GM19467 (cell line): Measurements from ENCODE around the gene SNRPD2.
A peak's percentile ranks its signal among the peaks of the same experiment; 100 is the strongest.

Experiments
- ATAC-seq: cut with Tn5 transposase; IDR thresholded peaks from one replicate; pipeline ENCODE4 v1.9.1; 2021; ENCODE audit warnings: mild to moderate bottlenecking, moderate library complexity; ENCODE audit not compliant: unreplicated experiment

The SNRPD2 gene

DNA sequence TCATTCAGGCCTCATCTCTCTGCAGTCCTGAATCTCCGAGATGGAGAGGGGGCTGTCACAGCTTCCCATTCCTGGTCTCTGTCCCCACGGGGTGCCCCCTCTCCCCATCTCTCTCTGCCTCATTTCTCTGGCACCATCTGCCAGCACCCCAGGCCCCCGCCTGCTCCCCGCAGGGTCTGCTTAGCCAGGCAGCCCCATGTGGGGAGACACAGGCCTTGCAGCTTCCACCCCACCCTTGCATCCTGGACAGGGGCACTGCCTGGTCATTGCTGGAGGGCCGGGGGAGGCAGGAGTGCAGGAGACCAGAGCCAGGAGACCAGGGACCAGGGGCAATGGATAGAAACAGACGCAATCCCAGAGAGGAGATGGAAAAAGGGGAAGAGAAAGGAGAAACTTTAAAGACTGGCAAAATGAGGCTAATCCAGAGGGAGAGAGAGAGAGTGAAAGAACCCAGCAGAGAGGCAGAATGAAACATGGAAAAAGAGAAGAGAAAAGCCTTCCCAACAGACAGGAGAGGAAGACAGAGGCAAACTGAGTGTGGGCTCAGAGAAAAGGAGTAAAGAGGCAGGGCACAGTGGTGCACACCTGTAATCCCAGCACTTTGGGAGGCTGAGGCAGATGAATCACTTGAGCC is 32.5 kb downstream of the SNRPD2 start:
- ATAC-seq: no peak

DNA sequence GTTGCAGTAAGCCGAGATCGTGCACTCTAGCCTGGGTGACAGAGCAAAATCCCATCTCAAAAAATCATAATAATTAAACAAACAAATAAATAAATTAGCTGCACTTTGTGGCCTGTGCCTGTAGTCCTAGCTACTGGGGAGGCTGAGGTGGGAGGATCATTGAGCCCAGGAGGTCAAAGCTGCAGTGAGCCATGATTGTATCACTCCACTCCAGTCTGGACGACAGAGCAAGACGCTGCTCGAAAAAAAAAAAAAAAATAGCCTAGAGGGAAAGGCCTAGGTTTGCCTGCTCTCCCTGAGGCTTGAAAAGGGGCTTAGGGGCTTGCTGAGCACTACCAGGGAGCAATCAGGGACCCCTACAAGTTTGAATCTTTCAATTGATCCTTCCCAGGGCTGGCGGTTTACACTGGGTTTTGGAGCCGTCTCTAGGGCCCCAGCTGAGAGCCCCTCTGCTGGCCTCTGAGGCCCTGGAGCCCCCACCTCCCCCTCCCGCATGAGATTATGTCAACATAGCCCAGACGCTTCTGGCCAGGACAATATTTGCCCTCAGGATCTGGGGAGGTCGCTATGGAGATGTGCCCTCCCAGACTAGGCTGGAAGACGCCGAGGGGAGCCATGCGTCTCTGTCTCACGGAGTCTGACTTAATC is 34.1 kb downstream of the SNRPD2 start:
- no peak for ATAC-seq

DNA sequence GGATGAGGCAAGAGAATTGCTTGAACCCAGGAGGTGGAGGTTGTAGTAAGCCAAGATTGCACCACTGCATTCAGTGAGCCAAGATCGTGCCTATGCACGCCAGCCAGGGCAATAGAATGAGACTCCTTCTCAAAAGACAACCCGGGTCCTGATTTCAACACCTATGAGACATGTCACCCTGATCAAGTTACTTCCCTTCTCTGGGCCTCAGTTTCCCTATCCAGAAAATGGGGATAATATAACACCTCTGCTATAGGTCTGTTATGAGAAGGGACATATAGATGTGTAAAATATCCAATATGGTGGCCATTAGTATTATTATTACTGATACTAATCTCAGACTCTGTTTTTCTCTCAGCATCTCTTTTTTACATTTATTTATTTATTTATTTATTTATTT is 36.7 kb downstream of the SNRPD2 start:
- no peak for ATAC-seq

DNA sequence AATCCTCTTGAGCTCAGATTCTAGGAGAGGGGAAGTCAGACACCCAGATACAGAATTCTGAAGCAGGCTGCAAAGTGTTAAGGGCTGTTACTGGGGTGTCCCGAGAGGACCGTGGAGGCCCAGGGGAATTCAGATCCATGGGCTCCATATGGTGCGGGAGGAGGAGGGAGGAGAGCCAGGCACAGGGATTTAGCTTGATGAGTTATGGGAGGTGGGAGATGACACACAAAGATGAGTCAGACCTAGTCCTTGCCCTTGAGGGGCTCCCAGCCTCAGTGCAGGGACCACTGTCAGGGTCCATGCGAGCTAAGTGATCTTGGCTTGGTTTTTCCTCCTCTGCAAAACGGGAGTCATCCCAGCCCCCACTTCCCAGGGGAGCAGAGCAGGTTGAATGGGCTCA is 38.1 kb downstream of the SNRPD2 start:
- ATAC-seq: no peak

DNA sequence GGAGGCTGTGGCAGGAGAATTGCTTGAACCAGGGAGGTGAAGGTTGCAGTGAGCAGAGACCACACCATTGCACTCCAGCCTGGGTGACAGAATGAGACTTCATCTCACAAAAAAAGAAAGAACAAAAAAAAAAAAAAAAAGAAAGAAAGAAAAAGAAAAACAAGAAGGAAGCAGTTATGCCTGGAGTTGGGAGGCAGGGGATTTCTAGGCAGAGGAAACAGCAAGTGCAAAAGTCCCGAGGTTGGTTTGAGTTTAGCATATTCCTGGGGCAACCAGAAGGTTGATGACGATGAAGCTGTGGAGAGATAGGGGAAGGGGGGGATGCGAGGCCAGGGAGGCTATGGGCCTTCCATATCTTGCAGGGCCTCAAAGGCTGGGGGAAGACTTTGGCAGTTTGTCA is 41.0 kb downstream of the SNRPD2 start:
- ATAC-seq: no peak

DNA sequence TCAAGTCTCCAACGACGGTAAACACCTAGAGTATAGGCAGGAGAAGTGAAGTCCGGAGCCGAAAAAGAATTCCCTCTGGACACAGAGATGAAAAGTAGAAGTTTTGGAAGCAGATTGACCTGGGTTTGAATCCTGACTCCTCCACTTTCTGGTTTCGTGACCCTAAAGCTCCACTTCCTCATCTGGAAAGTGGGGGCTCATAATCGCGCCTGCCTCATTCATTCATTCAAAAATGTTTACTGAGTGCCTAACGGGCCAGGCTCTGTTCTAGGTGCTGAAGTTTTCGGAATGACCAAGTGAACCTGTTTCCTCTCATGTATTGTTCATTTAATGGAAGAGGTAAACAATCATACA is 45.4 kb downstream of the SNRPD2 start:
- ATAC-seq: no peak

DNA sequence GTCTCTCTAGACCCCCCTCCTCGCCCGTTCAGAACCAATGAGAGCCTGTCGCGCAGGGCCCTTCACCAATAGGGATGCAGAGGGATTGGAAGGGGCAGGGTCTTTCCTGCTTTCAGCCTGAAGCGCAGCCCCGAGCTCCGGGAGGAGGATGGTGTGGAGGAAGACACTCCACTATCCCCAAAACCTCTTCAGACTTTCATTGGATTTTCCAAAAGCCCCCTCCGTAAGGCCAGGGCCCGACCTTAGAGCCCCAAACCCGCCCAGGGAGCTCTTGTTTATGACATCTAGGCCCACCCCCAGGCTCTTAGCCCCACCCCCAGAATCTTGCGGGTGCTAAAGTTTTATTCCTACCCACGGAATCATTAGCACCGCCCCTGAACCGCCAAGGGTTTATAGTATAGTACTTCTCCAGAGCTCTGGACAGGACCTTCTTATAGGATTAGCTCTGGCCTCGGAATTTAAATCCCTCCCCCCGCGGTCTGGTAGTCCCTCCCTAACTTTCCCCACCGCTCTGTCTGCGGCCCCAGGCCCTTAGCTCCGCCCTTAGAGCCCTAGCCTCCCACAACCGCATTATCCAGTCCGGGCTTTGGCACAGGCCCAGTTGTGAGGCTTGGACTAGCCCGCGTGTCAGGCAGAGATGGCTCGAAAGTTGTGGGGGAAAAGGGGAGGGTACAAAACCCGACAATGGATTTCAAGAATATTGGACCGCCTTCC is 46.0 kb downstream of the SNRPD2 start:
- peak; percentile 27 for ATAC-seq

DNA sequence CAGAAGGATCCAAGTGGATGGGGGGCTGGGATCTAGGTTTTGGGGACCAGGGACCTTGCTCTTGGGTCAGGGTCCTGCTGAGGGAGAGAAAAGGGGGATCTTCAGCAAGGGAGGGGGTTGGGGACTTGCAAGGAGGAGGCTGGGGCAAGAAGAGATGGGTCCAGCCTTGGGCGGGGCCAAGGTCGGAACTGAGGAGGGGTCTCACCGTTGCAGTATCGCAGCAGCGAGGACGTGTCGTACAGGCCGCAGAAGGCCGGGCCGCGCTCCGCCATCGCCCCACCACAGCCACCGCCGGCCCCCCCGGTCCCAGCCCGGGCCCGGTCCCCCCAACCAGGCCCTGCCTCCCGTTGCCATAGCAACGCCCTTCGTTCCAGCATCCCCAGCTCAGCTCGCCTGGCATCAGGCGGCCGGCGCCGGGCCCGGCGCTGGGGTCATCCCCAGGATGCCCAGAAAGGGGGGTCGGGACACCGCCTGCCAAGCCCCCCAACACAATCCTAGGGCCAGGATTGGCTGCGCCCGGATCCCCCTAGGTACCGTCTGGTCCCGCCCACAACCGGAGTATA is 46.6 kb downstream of the SNRPD2 start:
- ATAC-seq: no peak

DNA sequence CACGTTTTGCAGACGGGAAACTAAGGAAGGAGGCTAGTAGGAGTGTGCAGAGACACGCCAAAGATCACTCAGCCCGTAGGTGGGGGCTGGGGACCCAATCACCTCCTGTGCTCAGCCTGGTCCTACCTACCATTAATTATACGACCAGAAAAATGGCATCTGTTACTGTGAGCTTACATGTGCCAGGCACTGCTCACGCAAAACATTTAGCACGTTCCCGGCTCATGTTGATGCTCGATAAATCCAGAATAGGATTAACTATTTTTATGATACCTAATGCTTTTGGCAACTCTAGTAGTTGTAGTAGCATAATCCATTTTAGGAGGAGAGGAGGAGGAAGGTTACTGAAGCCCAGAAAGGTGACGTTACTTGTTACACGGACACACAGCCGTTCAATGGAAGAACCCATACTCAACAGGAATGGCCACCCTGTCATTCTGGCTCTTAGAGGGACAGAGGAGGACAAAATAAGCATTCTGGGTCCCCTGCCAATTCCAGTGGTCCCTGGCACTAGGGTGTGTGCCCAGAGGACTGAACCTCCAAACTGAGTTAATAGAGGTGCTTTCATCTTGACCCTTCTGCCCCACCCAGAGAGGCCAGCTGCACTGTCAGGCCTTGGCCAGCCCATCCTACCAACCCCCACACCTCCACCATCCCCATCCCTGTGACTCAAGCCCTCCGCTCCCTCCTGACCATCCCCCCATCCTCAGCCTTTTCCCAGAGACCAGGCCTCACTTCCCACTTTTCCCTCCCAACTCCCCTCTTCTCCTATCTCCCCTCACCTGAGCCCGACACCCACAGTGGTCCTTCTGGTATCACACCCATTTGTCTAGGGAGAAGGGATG is 47.6 kb downstream of the SNRPD2 start:
- ATAC-seq: no peak

DNA sequence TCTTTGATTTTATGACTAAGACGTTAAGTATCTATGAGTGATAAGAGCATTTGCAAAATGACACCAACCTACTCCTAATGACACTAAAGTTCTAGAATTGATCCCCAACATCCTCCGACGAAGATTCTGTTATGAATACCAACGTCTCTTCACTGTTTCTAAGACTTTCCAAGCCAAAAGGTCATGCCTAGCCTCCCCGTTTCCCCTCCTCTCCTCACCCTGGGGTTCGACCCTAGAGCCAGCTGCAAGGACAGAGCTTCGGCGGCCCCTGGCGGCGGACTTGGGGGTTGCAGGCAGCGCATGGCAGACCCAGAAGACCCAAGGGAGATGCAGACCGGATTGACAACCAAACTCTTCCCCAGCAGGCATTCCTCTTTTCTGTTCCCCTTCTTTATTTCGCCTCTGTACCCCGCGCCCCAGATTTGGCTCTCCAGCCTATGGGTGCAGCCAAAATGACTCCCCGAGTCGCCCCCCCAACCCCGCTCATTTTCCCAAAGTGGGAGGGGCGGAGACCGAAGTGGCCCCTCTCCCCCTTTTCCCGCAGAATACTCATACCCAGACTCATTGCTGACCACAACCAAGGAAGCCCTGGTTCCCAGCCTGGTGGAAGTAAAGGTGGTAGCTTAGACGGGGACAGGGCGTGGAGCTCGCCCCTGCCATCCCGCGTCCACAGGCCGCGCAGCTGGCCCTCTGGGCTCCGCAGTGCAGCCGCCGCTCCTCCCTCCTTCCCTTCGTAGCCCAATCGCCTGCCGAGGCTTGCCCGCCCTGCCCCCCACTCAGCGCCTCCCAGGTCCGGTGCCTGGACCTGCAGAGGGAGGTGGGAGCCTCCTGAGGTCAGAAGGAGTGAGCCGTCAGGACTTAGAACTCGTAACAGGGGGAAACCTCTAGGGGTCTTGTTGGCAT is 48.5 kb downstream of the SNRPD2 start:
- ATAC-seq: peak; percentile 34

DNA sequence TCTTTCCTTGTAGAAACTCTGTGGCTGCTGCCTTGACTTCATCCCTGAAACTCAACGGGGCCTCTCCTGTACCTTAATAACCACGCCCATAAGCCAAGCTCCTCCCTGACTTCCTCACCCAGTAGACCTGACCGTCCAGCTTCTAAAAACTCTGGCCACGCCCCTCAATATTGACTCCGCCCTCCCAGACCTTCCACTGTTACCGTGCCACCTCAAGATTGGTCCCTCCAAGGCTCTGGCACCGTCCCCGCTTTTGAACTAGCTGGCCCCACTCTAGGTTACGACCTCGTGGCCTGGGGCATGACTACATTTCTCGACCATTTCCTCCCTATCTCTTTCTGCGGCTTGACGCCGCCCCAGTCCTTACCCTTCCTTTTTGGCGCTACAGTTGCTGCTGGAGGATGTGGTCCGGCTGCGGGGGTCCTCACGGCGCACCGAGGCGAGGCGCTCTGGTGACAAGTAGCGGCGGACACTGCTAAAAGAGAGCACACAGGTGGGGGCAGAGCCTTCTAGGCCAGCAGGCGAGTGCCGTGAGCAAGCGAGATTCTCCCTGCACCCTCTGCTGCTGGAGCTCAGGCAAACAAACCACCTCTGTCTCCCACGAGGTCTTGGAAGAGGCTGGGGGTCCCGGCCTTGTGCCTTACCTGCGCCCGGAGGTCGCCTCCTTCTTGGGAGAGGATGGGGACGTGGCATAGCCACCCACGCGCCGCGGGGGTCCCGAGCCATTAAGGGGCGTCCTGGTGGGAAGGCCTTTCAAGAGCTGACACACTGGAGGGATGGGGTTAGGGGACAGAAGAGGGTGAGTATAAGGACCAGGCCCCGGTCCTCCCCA is 50.3 kb downstream of the SNRPD2 start:
- ATAC-seq: peak; percentile 34

DNA sequence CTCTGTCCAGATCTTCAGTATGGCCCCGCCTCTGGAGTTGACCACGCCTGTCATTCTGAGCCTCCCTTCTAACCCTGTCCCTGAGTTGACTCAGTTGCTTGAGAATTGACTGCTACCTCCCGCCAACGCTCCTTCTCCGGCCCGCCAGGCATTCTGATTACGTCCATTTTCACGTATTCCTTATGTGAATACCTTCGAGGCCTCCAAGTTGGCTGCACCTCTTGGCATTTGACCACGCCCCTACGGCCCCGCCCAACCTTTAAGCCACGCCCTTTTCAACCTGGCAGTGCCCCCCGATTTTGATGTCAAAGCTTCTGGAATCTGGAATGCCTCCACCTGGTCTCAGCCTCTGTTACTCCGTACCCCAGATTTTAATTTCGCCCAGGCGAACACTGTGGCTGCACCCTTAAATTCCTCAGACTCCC is 50.9 kb downstream of the SNRPD2 start:
- ATAC-seq: no peak

DNA sequence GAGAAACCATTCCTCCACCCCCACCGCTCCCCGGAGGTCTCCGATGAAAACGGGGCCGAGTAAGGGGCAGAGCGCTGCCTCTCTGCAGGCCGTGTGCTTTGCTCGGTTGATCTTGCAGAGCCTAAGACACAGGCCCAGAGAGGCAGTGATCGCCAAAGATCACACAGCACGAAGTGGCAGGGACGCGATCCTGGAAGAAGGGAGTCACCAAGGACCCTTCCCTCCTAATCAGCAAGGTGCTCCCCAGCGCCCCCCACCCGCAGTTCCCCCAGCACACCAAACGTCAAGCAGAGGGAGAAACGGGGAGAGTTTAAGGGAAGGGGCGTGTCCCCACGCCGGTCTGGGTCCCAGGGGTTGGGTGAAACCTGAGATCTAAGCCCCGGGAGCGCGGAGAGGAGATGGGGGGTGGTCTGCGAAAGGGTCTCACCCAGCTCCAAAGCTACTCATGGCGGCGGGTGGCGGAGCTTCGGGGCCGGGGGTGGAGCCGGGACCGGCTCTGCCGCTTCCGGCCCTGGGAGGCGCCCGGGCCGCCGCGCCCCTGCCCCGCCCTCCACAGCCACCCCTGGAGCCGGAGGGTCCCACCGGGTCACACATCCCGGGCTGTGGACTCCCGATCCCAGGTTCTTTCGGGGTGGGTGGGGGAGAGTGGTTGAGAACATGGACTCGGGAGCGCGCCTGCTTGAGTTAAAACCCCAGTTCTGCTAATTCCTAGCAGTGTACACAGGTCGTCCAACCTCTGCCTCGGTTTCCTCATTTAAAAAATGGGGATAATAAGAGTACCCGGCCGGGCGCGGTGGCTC is 52.6 kb downstream of the SNRPD2 start, which contains the start of gene EML2:
EML2 (minus strand) TSS at position 468 of the 800 bp plus-strand sequence; CDS start at position 447, 21 bp downstream.
- no peak for ATAC-seq

DNA sequence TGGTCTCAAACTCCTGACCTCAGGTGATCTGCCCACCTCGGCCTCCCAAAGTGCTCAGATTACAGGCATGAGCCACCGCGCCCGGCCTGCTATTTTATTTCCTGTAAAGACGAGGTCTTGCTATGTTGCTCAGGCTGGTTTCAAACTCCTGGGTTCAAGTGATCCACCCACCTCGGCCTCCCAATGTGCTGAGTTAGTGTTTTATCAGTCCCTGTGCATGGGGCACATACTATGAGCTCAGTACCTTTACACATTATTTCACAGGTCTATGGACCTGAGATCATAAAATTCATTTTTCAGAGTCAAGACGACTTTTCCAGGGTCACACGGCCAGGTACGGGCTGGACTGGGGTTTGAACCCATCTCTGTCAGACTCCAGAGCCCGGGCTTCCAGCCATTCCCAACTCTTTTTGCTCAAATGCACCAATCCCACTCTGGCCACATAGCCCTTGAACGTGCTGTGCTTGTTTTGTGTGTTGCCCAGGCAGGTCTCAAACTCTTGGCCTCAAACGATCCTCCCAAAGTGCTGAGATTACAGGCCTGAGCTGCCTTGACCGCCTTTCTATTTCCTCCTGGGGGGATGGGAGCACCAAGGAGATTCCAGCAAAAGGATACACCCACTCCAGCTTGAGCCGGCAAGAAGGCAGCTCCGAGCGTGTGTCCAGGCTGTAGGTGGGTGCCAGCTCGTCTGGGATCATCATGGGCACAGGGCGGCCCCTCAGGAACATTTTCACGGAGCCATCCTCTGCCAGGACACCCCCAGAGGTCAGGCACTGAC is 53.7 kb downstream of the SNRPD2 start:
- ATAC-seq: no peak
